Raji (cell line): ENCODE measurements around the gene PRKCB.

Experiments used
- POLR2A ChIP-seq: IDR thresholded peaks from 2 replicates; pipeline ENCODE4 v1.6.1; 2011; ENCODE audit warnings: low read depth, low read length, control low read depth; ENCODE audit not compliant: insufficient read depth

The PRKCB gene

DNA sequence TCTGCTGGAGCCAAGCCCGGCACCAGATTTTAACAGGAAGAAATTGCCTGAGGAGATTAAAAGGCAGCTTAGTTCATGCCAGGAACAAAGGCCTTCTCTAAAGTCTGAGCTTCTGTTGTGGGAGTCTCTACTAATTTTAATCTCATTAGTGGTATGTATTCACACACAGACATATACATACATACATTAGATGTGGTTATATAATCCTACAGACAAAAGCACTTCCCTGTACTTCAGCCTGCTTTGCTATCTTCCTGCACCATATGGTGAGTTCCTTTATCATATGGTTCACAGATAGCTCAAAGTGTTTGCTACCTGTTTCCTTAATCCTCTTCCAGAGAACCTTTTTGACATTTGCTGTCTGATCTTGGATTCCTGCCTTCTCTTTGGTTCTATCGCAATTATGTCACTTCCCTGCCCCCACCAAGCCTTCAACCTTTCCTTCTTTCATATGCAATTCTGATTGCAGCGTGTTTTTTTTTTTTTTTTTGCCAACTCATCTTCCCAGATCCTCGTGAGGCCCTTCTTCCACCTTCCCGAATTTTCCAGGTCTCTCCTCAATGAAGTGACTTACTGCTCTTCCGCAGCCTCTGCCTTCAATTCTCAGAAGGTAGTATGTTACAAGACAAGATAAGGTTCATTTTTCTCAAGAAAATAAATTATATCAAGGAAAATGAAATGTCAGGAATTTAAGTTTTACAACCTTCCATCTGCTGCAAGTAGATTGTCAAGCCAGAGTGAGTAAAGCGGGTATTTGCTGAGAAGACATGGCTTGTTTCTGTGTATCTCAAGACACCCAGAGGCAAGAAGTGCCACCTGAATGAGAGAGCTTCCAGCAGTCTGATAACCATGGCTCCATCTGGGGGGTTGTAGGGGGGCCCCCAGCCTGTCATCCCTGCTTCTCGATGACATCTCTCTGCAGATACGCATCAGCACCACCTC lies 300.1 kb downstream of the PRKCB start:
- no peak for TF ChIP-seq POLR2A

DNA sequence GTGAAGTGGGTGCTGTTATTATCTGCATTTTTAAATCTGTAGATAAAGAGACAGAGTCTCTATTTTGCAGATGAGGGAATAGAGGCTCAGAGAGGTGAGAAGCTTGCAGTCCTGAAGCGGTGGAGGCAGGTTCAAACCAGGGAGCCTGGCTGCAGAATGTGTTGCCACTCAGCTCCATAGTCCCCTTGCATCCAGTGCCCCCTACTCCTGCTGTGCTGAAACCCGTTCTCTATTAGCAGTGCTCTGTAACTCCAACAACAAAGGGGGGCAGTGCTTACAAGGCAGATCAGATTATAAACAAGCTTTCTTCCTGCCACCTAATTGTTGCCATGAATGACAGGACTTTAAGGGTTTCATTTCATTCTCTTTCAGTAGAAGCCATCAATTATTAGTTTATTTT lies 302.2 kb downstream of the PRKCB start:
- TF ChIP-seq POLR2A: no peak

DNA sequence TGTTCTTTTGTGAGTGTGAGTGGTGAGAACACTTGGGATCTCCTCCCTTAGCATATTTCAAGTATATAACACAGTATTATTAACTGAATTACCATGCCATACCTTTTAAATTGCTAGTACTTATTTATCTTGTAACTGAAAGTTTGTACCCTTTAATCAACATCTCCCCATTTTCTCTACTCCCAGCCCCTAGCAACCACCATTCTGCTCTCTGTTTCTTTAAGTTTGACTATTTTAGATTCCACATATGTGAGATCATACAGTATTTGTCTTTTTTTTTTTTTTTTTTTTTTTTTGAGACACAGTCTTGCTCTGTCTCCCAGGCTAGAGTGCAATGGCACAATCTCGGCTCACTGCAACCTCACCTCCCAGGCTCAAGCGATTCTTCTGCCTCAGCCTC lies 302.8 kb downstream of the PRKCB start:
- no peak for TF ChIP-seq POLR2A

DNA sequence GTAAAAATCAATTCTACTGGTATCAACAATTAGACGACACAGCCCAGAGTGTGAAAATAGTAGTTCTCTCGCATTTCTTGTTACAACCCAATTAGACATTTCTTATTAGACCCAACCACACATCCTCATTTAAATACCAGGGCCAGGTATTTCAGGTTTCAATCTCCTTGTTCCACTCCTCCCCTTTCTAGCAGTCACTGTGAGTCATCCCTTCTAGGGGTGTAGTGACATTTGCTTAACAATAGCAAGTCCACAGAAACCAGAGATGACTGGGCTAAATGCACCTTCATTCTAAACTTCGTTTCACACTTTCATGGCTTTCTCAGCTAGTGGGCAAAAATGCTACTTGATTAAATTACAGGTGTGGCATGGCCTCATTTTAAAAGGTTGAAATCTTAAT lies 303.5 kb downstream of the PRKCB start:
- no peak for TF ChIP-seq POLR2A

DNA sequence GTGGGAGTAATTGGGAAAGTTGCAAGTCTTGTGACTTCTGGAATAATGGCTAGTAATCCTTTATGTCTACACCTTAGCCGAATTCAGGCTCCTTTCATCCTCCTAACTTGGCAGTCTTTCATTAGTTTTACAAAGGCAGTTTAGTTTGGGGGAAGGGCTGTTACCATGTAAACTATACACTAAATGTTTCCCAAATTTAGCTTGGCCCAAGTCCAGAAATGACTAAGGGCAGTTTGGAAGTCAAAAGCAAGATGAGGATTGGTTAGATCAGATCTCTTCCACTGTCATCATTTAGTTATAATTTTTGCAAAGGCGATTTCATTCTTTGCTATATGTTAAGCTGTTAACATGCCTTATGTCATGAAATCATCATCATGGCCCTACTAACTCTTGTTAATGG lies 304.9 kb downstream of the PRKCB start:
- TF ChIP-seq POLR2A: no peak

DNA sequence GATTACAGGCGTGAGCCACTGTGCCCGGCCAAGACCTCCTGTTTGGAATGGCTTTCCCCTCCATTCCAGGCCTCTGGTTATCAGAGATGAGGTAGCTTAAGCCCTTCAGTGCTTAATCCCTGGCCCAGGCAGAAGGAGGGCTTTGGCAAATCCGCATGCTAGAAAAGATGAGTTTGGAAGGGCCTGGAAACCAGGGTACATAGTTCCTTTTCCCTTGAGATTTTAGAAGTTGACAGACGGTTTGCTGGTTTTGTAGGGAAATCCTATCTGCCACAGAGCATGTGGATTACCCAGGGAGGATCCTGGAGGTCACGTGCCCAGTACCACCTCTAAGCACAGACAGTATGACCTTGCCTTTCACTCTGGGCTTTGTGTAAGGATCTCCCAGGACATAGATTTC lies 305.7 kb downstream of the PRKCB start:
- no peak for TF ChIP-seq POLR2A

DNA sequence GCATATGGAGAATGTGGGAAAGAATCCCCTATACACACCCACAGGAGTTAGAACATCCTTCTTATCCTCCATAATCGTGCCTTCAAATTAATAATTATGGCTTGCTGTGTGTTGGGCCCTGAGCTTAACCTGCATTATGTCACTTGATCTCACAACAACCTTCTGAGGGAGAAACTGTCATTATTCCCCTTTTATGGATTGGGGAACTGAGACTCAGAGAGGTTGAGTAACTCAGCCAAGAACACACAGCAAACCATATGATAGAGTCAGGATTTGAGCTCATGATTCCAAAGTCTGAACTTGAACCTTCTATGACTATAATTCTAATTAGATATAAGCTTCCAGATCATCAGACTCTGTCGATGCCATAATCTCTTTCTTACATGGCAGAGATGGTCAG lies 306.1 kb downstream of the PRKCB start:
- no peak for TF ChIP-seq POLR2A

DNA sequence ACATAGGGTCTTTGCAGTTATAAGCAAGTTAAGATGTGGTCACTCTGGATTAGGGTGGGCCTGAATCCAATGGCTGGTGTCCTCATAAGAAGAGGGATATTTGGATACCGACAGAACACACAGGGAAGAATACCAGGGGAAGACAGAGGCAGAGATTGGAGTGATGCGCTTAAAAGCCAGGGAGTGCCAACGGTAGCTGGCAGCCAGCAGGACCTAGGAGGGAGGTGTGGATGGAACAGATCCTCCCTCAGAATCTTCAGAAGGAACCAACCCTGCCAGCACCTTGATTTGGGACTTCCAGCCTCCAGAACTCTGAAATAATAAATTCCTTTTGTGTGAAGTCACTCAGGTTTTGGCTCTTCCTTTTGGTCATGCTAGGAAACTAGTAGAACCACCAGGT lies 310.1 kb downstream of the PRKCB start:
- no peak for TF ChIP-seq POLR2A

DNA sequence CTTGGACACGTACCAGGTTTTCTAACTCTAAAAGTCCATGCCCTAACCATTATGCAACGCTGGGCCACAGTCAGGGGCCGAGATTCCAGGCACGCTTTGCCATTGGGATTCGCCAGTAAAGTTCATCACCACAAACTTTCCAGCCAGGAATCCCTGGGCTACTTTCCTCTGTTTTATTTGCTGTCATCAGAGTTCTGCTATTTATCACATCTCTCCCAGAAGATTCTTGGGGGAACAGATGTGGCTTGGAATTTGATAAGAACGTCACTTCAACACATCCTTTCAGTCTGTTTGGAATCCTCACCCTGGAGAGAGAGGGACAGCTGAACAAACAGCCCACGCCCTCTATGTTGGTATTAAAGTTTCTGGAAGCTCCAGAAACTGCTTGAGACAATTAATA lies 310.7 kb downstream of the PRKCB start:
- no peak for TF ChIP-seq POLR2A

DNA sequence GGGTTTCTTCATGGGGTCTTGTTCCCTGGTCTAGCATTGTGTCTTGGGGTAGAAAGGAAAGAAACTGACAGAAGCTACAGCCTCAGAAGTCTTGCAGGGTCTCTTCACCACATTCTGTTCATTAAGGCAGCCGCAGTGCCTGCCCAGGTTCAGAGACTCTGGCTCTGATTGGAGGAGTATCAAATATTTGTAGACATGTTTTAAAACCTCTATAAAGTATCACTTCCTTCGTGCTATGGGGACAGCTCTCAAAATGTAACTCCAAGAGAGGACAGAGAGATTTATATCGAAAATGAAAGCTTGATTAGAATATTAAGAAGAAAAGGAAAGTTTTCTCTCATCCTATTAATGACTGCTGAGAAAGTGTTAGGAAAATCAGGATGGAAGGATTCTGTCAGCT lies 313.3 kb downstream of the PRKCB start:
- TF ChIP-seq POLR2A: no peak

DNA sequence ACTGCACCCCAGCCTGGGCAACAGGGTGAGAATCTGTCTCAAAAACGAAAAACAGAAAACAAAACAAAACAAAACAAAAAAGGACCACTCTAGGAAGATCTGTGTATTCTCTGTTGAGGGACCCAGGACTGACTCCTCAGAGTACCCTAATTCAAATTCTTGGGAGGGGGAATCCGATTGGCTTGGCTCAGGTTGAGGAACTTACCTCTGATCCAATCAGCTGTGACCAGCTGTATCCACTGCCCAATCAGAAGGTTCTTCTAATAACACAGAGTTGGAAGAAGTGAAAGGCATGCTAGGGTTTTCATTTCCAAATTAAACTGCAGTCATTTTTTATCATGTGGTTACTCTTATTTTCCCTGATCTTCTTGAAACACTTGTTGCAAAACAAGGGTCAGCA lies 314.5 kb downstream of the PRKCB start:
- no peak for TF ChIP-seq POLR2A

DNA sequence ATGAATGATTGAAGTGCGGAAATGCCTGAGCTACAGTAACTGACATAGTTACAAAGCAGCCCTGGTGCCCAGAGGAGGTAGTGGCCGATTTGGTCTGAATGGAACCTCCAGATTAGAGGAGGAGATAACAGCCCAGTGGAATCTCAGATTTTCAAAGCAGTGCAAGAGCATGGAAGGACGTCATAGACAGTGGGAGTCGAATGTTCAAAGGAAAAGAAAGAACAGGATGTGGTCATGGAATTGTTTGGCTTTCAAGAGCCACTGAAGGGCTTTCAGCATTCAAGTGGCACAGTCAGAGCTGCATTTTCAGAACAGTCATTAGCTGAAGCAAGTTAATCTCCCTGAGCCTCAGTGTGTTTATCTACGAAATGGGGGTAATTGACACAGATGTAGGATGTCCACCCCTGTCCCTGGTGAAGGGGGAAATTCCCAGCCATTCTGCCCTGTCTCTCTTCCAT lies 315.7 kb downstream of the PRKCB start:
- no peak for TF ChIP-seq POLR2A

DNA sequence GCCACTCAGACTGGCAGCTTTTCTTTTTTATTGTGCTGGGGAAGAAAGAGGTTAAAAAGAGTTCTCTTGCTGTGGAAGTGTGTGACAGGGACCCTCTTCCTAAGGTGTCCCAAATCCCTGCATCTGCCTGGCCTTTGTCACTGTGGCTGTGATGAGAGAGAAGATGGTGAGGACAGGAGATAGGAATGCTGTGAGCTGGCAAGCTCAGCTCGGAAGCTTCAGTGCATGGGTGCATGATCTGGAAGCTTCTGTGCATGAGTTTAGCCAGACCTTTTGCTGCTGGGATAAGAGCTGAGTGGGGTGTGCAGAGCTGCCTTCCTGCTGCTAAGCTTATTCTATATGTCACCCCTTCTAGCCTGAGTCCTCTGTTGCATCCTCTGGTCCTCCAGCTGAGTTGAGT lies 317.0 kb downstream of the PRKCB start:
- TF ChIP-seq POLR2A: no peak

DNA sequence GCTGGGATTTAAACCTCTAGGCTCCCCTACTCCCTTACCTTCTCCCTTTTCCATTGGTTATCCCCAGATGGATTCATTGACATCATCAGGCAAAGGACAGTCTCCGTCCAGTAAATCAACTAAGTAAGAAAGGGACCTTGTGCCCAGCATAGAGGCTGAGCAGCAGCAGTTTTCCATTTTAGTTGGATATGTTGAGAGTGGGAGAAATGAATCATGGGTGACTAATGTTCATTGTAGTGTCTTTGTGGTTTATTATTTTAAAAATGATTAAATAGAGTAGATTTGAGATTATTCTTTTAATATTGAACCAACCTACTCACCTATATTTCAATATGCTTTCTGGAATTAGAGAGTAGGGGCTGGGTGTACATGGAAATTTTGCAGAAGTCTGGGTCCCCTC lies 321.0 kb downstream of the PRKCB start:
- TF ChIP-seq POLR2A: no peak

DNA sequence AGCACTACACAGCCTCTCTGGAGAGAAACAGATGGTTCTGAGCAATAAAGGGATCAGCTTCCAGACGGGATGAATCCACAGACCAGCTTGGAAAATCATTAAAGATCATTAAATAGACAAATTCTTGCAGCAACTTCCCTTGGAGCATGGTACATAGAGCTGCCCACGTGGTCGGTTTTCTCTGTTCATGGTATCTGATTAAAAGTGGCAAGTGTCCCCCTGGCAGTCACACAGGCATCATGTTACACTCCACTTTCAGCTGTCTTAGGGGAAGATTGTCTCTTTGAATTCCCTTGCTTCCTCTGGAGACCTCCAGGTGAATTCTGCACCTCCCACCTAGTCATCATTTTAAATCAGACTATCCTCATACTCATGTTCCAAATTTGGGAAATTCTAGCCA lies 328.2 kb downstream of the PRKCB start:
- no peak for TF ChIP-seq POLR2A

DNA sequence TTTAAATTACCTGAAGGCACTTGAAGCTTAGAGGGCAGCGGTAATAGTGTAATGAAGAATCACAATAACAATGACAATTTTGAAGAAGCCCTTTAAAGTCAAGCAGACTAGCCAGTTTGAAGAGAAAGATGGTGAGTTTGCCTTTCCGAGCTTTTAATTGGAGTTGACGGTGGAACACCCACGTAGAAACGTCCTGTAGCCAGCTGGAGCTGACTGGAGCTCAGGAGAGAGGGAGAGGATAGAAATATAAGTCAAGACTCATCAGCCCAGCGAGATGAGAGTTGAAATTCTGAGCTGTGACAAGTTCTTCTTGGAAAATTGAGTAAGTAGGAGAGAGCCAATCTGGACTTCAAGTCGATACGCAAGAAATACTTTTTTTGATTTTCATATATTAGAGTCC lies 328.6 kb downstream of the PRKCB start:
- TF ChIP-seq POLR2A: no peak

DNA sequence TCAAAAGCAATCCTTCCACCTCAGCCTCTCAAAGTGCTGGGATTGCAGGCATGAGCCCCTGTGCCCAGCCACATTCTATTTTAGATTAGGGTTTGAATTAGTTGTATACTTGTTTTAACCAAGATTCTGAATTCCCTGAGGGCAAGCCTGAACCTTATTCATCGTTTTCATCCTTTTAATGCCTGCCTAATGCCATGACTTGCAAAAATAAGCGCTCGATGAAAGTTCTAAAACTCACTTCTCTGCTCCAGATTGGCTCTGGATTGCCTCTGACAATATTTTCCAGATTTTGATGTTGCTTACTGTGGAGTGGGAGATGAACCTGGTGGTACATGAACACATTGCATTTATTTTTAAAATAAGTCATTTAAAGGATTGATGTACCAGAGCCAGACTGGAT lies 329.5 kb downstream of the PRKCB start:
- TF ChIP-seq POLR2A: no peak
